ACC112 (cell line): Measurements from ENCODE around the gene DUSP16.

Experiments used
- H2AFZ ChIP-seq: fragments of 200-600 bp; sonication (generic); one replicate; pipeline ENCODE4 v1.6.0; 2017; ENCODE audit warnings: antibody characterized with exemption, low read length; ENCODE audit not compliant: unreplicated experiment
- H3K27ac ChIP-seq: fragments of 200-600 bp; sonication (generic); 2 replicates; pipeline ENCODE4 v1.5.1; 2014; ENCODE audit warnings: low read depth, mild to moderate bottlenecking, antibody characterized with exemption, low read length, moderate library complexity
- H3K27me3 ChIP-seq: fragments of 200-600 bp; sonication (generic); 2 replicates; pipeline ENCODE4 v1.6.1; 2014; ENCODE audit warnings: mild to moderate bottlenecking, antibody characterized with exemption, low read length, moderate library complexity, mixed read lengths; ENCODE audit not compliant: insufficient read depth
- H3K36me3 ChIP-seq: fragments of 200-600 bp; sonication (generic); 2 replicates; pipeline ENCODE4 v1.6.1; 2016; ENCODE audit warnings: mild to moderate bottlenecking, antibody characterized with exemption, low read length, moderate library complexity, mixed read lengths; ENCODE audit not compliant: insufficient read depth
- H3K4me1 ChIP-seq: fragments of 200-600 bp; sonication (generic); one replicate; pipeline ENCODE4 v1.6.1; 2016; ENCODE audit warnings: low read length, mixed read lengths; ENCODE audit not compliant: insufficient read depth, unreplicated experiment, control insufficient read depth
- H3K4me3 ChIP-seq: fragments of 200-600 bp; sonication (generic); 2 replicates; pipeline ENCODE4 v1.5.1; 2014; ENCODE audit warnings: mild to moderate bottlenecking, low read depth, low read length
- H3K79me2 ChIP-seq: fragments of 200-600 bp; sonication (generic); one replicate; pipeline ENCODE4 v1.6.0; 2016; ENCODE audit warnings: low read length; ENCODE audit not compliant: control insufficient read depth, unreplicated experiment, insufficient read depth

The DUSP16 gene

GRCh38 chr12:12467688-12468261 lies 94.9 kb downstream of the DUSP16 start:
- Histone ChIP-seq H3K27ac (no peak overlapping the region), H3K4me3 (no peak overlapping the region), H3K79me2 (no peaks in the 10 kb centered on the region)

GRCh38 chr12:12467264-12467663 lies 95.4 kb downstream of the DUSP16 start:
- no peaks in the 10 kb centered on the region for H3K79me2 ChIP-seq

More at GRCh38 chr12:12467688-12468261, 94.9 kb downstream of the DUSP16 start:
- Histone ChIP-seq H3K4me1 (no peaks in the 10 kb centered on the region), H3K27me3 (no peaks in the 10 kb centered on the region), H3K36me3 (no peaks in the 10 kb centered on the region), H2AFZ (no peak overlapping the region)

DNA sequence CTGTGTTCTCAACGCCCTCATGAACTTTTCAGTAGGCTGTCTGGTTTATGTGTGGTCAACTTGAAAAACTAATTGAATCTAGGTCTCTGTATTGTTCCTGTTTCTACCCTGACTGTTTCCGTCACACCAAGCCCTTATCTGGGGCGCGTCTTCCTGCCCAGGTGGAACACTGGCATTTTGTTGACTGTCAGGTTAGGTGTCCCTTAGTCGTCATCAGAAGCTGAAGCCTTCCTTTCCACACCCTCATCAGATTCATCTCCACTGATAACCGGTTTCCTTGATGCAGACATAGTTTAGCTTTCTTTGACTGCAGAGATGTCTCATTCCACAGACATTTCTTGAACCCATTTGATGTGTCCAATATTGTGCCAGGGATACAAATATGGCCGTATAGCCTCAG lies 96.5 kb downstream of the DUSP16 start:
- H3K4me1 ChIP-seq, result no peaks in the 10 kb centered on the region
- H2AFZ ChIP-seq, result no peak overlapping the region
- no peaks in the 10 kb centered on the region for H3K27me3 ChIP-seq
- H3K79me2 ChIP-seq, result no peaks in the 10 kb centered on the region
- H3K27ac ChIP-seq, result no peak overlapping the region
- no peaks in the 10 kb centered on the region for H3K36me3 ChIP-seq
- H3K4me3 ChIP-seq, result no peak overlapping the region

More at GRCh38 chr12:12467264-12467663, 95.4 kb downstream of the DUSP16 start:
- Histone ChIP-seq H3K4me1 (no peaks in the 10 kb centered on the region), H2AFZ (no peak overlapping the region), H3K4me3 (no peak overlapping the region), H3K27me3 (no peaks in the 10 kb centered on the region), H3K36me3 (no peaks in the 10 kb centered on the region), H3K27ac (no peak overlapping the region)

- Histone ChIP-seq H3K27me3 (no peaks in the 10 kb centered on the region), H3K36me3 (no peaks in the 10 kb centered on the region), H2AFZ (no peak overlapping the region), H3K79me2 (no peaks in the 10 kb centered on the region), H3K4me1 (no peaks in the 10 kb centered on the region), H3K4me3 (no peak overlapping the region), H3K27ac (no peak overlapping the region)
Measured at GRCh38 chr12:12465522-12465921, 97.1 kb downstream of the DUSP16 start.

- no peak overlapping the region for H3K27ac ChIP-seq
- H3K4me3 ChIP-seq, result no peak overlapping the region
- no peaks in the 10 kb centered on the region for H3K27me3 ChIP-seq
- H2AFZ ChIP-seq, result no peak overlapping the region
- H3K4me1 ChIP-seq, result no peaks in the 10 kb centered on the region
- H3K36me3 ChIP-seq, result no peaks in the 10 kb centered on the region
- H3K79me2 ChIP-seq, result no peaks in the 10 kb centered on the region
Measured at GRCh38 chr12:12461923-12462315, 100.7 kb downstream of the DUSP16 start.

GRCh38 chr12:12460935-12461922 lies 101.4 kb downstream of the DUSP16 start:
- H2AFZ ChIP-seq, result no peak overlapping the region
- H3K36me3 ChIP-seq, result no peaks in the 10 kb centered on the region
- no peak overlapping the region for H3K27ac ChIP-seq
- H3K79me2 ChIP-seq, result no peaks in the 10 kb centered on the region
- no peak overlapping the region for H3K4me3 ChIP-seq
- no peaks in the 10 kb centered on the region for H3K27me3 ChIP-seq
- no peaks in the 10 kb centered on the region for H3K4me1 ChIP-seq

- Histone ChIP-seq H3K27me3 (no peaks in the 10 kb centered on the region), H2AFZ (no peak overlapping the region), H3K36me3 (no peaks in the 10 kb centered on the region), H3K79me2 (no peaks in the 10 kb centered on the region), H3K4me3 (no peak overlapping the region), H3K4me1 (no peaks in the 10 kb centered on the region), H3K27ac (no peak overlapping the region)
Measured at GRCh38 chr12:12456637-12457036, 106.0 kb downstream of the DUSP16 start.

- Histone ChIP-seq H3K79me2 (no peaks in the 10 kb centered on the region), H3K36me3 (no peaks in the 10 kb centered on the region), H3K4me3 (no peak overlapping the region), H3K4me1 (peaks cover 9% of the 10 kb centered on the region), H3K27ac (no peak overlapping the region), H2AFZ (no peak overlapping the region), H3K27me3 (no peaks in the 10 kb centered on the region)
Measured at GRCh38 chr12:12454315-12454714, 108.3 kb downstream of the DUSP16 start.

- no peak overlapping the region for H3K4me3 ChIP-seq
- no peaks in the 10 kb centered on the region for H3K27me3 ChIP-seq
- no peak overlapping the region for H2AFZ ChIP-seq
- no peaks in the 10 kb centered on the region for H3K36me3 ChIP-seq
- no peaks in the 10 kb centered on the region for H3K79me2 ChIP-seq
- peaks cover 13% of the 10 kb centered on the region for H3K4me1 ChIP-seq
- H3K27ac ChIP-seq, result no peak overlapping the region
Measured at GRCh38 chr12:12453635-12454034, 109.0 kb downstream of the DUSP16 start.

- Histone ChIP-seq H2AFZ (no peak overlapping the region), H3K4me1 (peaks cover 13% of the 10 kb centered on the region), H3K79me2 (no peaks in the 10 kb centered on the region), H3K27ac (no peak overlapping the region), H3K4me3 (no peak overlapping the region), H3K27me3 (no peaks in the 10 kb centered on the region), H3K36me3 (no peaks in the 10 kb centered on the region)
Measured at GRCh38 chr12:12452326-12452902, 110.2 kb downstream of the DUSP16 start.
